GM19324 (cell line): ENCODE results near the gene CASK.
"Not testable (repeated sequence)": the region's sequence is repeated elsewhere in the genome, so short reads cannot be mapped to it uniquely, and the experiment has no call there.

Experiments used
- ATAC-seq: cut with Tn5 transposase; IDR thresholded peaks from one replicate; pipeline ENCODE4 v1.9.1; 2021; ENCODE audit warnings: mild to moderate bottlenecking, moderate library complexity; ENCODE audit not compliant: unreplicated experiment, low FRiP score

CASK gene

DNA sequence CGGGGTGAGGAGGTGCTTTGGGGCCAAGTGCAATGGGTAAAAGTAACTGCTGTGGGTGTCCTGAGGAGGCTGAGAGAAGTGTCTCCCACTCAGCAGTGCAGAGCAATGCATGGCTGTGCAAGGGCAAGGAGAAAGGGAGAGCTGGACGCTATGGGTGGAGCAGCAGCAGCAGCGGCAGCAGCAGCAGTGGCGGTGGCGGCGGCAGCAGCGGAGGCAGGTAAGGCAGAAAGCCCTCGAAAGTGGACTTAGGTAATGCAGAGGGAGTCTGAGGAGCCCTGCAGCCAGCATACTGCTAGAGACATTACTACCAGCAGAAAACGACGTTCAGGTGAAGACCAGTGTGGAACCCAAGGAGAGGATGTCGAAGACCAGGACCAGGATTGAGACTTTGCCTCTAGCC, 394.1 kb downstream of the CASK start:
- no peak for ATAC-seq

DNA sequence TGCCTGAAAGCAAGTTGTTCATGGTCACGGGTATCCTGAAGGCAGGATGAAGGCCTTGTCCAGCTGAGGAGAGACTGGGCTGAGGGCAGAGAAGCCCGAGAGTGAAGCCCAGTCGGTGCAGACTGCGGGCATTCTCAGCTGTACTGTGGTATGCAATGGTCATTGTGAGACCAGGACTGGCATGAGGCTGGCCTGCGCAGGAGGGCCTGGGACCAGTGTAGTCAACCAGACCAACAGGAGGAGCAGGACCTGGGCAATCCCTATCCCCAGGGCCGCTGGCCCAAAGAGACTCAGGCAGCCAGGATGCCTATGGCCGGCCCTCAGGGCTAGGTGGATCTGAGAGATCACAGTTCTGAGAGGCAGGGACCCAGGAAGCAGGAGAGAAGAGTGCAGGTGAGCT, 394.6 kb downstream of the CASK start:
- ATAC-seq, result no peak

DNA sequence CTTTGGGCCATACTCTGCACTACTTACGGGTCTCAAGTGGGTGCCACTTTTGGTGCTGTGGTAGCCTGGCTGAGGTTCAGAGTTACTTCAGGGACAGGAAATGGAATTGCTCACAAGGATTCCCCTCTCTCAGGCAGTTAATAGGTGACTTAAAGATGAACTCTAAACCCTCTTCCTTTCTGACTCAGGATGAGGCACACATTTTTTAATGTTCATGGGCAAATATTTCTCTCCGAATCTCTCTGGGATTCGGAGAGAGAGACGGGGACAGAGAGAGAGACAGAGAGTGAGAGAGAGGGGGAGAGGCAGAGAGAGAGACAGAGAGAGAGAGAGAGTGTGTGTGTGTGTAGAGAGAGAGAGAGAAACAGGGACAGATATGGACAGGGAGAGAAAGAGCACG, 396.4 kb downstream of the CASK start:
- no peak for ATAC-seq

DNA sequence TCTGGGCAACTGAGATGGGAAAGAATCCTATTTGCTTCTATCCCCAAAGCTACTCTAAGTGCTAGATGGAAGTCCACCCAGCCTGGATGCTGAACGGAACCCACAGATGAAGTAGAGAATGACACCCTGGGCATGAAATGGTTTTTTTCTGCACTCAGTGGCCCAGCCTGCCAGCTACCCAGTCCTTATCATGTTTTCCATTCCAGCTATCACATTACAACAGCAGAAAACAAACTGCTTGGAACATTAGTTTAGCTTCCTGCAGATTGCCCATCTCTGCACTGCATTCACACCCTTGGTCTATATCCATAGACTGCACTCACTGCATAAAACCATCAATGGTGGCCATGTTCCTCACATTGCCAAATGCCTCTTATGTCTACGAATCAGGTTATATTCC, 397.1 kb downstream of the CASK start:
- ATAC-seq, result no peak

DNA sequence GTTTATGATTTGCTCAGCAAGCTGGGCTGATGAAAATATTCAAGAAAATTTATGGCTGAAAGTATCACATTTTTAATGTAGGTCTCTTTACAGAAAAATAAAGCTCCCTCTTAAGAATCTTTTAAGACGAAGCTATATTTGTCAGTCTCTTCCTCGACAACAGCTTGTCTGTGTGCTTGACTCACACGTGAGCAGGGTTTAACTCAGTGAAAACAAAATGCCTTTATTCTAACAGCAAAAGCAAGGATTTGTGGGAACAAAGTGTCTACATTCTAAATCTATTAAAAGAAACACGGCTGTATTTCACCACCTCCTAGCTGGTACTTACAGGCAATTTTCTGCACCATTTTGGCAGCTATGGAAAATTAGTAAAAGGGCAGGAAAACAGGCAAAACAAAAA, 400.7 kb downstream of the CASK start:
- ATAC-seq, result no peak

DNA sequence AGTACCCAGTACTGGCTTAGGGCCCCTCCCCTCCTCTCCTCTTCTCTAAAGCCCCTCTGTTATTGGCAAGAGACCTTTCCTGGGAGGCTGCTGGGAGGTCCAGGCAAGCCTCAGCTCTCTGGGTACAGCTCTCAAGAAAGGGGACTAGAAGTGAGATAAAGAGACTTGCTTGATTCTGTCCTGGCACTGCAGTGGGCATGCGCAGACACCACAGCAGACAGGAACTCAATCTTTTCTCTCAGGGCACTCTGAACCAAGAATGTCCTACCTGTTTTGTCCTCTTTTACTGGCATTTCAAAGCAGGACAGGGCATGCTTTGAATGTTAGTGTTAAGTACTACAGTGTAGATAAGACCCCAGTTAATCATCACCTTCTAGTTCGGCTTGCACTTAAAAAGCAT, 401.3 kb downstream of the CASK start:
- ATAC-seq, result no peak

DNA sequence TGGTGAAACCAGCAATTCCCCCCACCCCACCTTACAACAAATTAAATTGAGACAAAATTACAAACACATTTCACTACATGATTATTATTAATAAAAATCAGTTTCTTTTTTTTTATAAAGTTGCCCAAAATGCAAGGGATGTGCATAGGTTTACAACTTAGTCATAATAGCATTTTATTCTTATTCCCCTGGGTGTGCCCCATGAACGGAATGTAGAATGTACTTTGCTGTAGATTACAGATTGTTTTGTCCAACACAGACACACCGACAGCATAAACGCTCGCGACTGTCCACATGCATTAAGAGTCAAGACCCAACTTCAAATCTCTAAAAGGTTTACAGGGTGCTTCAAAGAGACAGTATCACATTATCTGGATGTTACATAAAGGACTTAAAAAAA, 403.9 kb downstream of the CASK start:
- ATAC-seq, result no peak

DNA sequence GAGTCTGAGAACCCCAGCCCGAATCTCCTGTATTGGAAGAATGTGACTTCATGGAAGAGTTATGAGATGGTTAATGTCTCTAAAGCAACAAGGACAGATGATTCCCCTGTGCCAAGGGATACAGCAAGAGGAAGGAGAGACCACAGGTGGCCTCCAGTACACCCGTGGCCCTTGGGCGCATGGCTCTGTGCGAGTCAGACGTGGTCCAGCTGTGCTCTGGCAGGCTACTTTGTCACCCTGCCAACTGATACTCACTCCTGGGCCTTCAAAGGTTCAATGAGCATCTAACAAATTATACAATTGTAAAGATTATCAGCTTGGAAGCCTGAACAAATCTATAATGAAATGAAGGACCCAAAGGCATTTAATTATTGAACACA, 404.5 kb downstream of the CASK start:
- no peak for ATAC-seq

DNA sequence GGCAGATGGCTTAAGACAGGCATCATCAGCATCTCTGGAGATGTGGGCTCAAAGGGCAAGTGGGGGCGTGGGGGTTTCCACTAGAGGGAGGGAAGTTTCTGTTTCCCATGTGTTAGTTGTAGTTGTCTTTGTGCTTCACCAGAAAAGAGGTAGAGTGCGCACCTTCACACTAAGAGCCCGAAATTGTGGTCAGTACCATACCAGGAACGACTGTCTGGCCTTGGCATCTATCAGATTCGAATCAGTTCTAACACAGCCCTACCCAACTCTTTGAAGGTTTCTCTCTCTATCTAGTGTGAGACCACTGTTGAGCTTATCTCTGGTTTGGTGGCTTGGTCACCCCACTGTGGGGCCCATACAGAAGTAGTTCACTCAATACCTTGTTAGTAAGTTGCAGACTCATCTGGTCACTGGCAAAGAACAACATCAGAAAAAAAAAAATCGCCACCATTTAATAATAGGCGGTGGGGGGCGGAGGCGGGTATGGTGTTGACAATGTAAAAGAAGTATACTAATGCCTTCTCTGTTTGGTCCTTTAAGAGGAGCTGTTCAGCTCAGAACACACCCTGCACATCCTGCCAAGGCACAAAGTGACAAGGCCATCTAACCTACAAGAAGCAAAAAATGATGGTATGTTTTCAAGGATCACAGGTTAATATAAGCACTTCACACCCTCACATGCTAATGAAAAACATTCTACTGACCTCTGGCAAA, 405.1 kb downstream of the CASK start:
- no peak for ATAC-seq

DNA sequence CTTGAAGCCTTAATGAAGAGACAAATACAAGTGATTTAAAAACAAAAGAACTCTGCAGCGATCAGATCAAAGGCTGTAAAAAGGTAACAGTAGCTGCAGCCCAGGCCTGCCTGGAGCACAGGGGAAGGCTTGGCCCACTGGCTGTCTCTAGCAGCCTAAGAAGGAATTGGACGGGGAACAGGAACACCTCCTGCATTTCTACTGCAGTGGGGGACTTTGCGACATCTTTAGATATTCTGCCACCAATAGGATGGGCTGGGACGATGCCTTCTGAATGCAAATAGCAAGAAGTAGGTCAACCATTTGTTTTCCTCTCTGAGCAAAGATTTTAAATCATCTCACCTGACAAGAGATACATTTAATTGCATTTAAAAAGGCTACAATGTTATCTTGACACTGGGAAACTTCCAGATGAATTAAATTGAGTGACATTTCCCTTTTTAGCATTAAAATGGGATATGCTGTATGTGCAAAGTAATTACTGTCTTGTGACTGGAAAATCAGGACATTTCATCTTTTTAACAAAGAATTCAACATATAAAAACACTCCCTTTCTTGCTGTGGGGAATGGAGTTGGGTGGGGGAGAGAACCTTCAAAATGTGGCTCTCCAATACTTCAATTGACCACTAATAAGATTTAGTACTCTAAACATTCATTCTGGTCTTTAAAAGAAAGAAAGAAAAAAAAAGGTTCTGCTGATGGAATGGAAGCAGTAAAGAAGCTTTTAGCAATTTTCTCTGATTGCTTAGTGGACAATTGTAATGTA, 406.2 kb downstream of the CASK start:
- no peak for ATAC-seq

DNA sequence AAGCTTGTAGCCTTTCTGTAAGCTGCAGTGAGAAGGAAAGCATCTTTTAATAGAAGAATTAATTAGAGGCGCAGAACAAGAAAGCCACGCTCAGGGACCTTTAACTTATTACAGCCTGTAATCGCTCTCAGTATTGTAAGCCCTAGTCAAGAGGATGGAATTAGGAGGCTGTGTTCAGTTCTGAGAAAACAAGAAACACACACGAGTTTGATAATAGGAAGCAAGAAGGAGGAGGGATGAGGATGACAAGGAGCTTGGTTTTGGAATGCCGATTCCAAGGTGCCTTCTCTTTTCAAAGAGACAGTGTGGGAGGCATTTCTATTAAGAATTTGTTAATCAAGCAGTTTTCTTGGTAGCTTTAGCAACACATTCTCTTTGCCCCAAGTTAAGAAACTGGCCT, 406.9 kb downstream of the CASK start:
- ATAC-seq, result no peak

DNA sequence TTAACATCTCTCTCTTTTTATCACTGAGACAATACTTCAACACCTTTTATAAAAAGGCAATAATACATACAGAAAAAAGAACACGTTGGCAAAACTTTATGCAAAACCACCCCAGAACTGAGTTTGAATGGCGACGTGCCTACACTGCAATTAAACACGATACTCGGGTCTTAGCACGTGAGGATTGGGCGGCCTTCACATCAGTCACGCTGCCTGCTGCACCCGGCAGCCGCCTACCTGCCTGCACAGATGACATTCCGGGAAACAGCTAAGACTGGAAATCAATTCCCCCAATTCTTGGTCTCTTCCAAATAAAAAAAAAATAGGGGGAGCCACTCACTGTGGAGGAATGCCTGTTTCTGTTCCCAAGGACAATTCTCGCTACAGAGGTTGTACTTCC, 408.0 kb downstream of the CASK start:
- ATAC-seq, result no peak

DNA sequence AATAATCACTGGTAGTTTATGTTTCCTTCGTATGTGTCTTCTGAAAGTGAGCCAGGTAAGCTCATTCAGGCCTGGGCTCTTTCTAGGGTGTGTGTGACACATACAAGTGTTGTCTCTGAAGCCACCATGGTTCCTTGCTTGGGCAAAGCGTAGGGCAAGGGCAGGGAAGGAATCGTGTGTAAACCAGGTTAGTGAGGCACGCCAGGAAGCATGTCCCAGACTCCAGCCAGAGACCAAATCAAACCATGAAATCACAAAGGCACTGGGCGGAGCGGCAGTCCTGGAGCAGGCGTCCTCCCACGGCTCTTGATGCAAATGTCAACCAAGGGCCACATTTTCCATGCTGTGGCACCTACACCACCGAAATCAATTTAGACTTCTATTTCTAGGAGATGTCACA, 409.2 kb downstream of the CASK start:
- ATAC-seq, result no peak

DNA sequence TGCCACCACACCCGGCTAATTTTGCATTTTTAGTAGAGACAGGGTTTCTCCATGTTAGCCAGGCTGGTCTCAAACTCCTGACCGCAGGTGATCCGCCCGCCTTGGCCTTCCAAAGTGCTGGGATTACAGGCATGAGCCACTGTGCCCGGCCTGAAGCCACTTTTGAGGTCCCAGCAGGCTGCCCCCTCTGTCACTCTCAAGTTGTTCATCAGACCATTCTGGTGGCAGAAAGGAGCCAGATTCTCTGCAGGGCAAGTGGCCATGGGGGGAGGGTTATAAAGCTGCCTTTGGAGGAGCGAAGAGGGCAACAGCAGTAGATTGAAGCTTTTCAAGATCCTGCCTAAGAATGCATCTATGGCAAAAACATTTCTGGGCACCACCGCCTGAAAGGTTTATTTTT, 410.5 kb downstream of the CASK start:
- not testable (repeated sequence) for ATAC-seq

DNA sequence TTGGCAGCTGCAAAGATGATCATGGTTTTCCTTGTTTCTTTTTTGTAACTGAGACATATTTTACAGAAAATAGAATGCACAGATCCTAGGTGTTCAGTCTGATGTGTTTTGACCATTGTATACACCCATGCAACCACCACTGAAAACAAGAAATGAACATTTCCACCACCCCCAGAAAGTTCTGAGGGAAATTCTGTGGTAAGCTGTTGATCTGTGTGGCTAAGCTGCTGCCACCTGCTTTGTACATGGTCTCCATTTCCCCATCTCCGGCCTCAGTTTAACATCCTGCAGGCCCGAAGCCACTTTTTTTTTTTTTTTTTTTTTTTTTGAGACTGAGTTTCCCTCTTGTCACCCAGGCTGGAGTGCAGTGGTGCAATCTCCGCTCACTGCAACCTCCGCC, 411.0 kb downstream of the CASK start:
- ATAC-seq, result peak; percentile 89

DNA sequence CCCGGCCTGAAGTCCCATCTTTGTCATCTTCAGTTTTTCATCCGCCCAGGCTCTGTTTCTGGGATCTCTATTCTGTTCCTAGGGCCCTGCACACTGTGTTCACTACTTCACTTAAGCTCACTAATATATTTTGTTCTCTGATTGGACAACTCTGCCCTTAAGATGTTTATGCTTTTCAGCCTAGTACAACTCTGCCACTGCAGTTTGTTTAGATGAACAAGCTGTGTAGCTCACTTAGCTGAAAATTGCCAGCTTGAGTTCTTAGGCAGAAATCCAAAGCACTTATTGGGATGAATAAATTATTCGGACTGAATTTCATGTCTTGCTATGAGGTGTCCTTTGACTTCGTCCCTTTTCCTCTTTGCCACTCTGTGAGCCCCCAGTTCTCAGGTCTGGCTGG, 415.4 kb downstream of the CASK start:
- no peak for ATAC-seq

DNA sequence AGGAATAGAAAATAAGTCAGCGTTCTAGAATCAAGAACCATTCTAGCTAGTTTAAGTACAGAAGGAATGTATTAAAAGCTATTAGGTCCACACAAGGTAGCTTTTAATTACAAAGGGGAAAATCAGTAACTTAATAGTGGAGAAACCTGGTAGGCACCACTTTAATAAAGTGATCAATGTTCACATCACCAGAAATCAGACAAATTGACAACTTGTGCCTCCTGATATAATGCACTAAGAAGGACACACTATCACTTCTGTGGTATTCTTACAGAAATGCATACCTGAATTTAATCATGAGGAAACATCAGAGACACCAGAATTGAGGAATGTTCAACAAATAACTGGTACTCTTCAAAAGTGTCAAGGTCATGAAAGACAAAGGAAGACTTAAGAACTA, 421.4 kb downstream of the CASK start:
- no peak for ATAC-seq

DNA sequence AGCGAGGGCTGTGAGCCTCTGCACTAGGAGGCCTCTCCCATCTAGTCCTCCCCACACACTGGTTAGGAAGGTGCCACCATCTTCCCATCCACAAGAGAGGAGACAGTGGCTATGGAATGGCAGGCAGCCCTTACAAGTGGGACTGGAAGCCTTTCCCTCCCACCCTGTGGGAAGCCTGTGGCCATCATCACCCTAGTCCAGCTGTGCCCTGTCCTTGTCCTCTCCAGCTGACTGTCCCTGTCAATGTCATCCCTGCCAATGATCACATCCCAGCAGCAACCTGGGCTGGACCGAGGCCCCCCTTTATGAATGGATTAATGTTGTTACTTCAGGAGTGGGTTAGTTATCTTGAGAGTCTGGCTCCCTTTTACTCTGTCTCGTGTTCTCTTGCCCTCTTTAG, 423.4 kb downstream of the CASK start:
- ATAC-seq, result no peak

DNA sequence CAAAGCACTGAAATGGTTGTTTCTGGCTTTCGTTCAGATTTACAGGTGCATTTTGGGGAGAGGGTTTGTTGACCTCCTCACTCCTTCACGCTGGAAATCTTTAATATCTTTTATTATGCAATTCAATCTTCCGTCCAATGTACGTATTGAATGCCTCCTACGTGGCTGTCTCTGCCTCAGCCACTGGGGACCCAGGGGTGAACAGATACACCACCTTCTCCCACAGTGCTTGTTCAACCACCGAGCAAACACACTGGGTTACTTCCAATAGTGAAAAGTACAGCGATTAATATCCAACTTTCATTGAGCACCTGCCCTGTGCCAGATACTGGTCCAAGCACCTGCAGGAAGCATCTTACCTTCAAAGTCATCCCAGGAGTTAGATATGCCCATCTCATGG, 424.2 kb downstream of the CASK start:
- ATAC-seq, result no peak

DNA sequence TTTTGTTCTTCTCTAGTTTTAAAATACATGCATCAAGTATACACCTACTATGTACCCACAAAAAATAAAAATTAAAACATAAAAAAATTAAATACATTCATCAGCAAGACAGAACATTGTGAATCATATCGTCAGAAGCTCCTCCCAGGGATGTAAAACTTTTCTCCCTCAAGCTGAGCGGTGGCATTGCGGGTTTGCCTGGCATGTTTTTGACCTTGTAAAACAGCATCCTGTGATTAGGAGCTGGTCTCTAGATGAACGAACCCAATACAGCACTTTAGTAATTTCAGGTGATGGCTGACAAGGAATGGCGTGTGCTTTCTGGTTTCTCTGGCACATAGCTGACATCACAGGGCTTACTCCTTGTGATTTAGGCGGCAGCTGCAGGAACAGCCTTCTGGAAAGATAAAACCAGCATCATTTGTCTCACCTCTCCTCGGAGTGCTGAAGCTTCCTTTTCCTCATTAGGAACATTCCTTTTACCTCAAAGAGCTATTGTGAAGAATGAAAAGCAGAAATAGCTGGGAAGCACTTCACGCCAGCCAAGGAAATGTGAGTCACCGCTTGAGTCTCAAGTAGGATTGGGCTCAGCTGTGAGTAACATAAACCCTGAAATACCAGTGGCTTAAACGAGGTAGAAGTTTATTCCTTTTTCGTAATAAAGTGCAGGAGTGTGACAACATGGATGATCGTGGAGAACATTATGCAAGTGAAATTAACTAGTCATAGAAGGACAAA, 431.9 kb downstream of the CASK start:
- ATAC-seq, result no peak

DNA sequence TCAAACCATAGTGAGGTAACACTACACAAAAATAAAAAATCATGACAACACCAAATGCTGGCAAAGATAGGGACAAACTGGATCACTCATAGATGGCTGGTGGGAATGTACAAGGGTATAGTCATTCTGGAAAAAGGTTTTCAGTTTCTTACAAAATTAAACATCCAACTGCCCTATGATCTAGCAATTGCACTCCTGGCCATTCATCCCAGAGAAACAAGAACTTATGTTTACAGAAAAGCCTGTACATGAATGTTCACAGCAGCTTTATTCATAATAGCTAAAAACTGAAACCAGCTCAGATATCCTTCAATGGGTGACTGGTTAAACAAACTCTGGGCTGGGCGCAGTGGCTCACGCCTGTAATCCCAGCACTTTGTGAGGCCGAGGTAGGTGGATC, 432.9 kb downstream of the CASK start:
- ATAC-seq, result no peak
